Measurements from ENCODE around the gene PFKFB4. TPM values are rescaled to one million over a fixed set of nuclear protein-coding genes. Genes with fewer than 3 reads are reported as not detected.

PFKFB4 gene
- total and polyA plus RNA-seq, 2 of the 8 experiments (the other 6 are each of a cell fraction or from before 2014, with no cell fraction given): 10.7 to 20.1 TPM

GRCh38 chr3:48500656-48501055 is 55.9 kb downstream of the PFKFB4 start:
- Histone ChIP-seq H3K27me3 (replicated peaks in 1 of 4; ENCODE audit: control insufficient read depth in 3 of 4, extremely low read depth in 1 of 4, insufficient read depth in 3 of 4, low read length in 3 of 4) (peaks cover 0 to 3% (median 0%) of the 10 kb centered on the region in 4 experiments; a peak in 2 of 7 replicates), H4K8ac (ENCODE audit: extremely low read depth, insufficient read depth, low read length) (peak overlapping the region; percentile 8; the same call in 1 of the 2 replicates), H3K4me1 (replicated peaks in 1 of 4; ENCODE audit: control insufficient read depth in 3 of 4, insufficient read depth in 4 of 4, low read length in 3 of 4) (peaks cover 0 to 14% (median 10%) of the 10 kb centered on the region in 4 experiments; a peak in 6 of 7 replicates), H4K91ac (replicated peaks; ENCODE audit: insufficient read length, low read length) (no peak overlapping the region), H3K23ac (ENCODE audit: insufficient read length) (no peak overlapping the region), H3K23me2 (ENCODE audit: low read depth, low read length) (peaks cover 11% of the 10 kb centered on the region; the same call in 1 of the 2 replicates), H3K56ac (replicated peaks; ENCODE audit: insufficient read length, low read depth, low read length) (no peak overlapping the region), H3K79me1 (ENCODE audit: low read depth, low read length) (peaks cover 9% of the 10 kb centered on the region), H3K36me3 (ENCODE audit: control insufficient read depth in 2 of 4, insufficient read depth in 4 of 4, low read length in 3 of 4) (peaks cover 0 to 13% (median 5%) of the 10 kb centered on the region in 4 experiments; a peak in 4 of 8 replicates), H3K18ac (ENCODE audit: extremely low read depth, low read length) (no peak overlapping the region), H4K20me1 (replicated peaks in 1 of 2; ENCODE audit: control insufficient read depth in 1 of 2, insufficient read depth in 2 of 2, low read length in 2 of 2) (peaks cover 0 to 2% of the 10 kb centered on the region in 2 experiments), H3K9me3 (ENCODE audit: insufficient read depth in 2 of 2, low read depth in 1 of 2, low read length in 1 of 2) (no peaks in the 10 kb centered on the region), H2AK5ac (ENCODE audit: low read depth, low read length) (no peak overlapping the region), H3K4me3 (ENCODE audit: extremely low read depth in 1 of 4, insufficient read depth in 2 of 4, low read depth in 3 of 4, low read length in 4 of 4) (no peak overlapping the region), H4K5ac (ENCODE audit: insufficient read length, low read depth, low read length) (no peak overlapping the region), H2BK12ac (ENCODE audit: low read depth, low read length) (0 out of 2 replicates have a peak overlapping the region, but pooled peaks have one; percentile 2), H3K14ac (ENCODE audit: insufficient read length) (no peak overlapping the region), H3K27ac (ENCODE audit: low read depth, low read length) (0 out of 2 replicates have a peak overlapping the region, but pooled peaks have one; percentile 30), H3K4ac (replicated peaks; ENCODE audit: insufficient read length, low read depth, low read length) (no peak overlapping the region), H2BK120ac (replicated peaks; ENCODE audit: low read depth, low read length) (no peak overlapping the region), H3K9ac (replicated peaks in 1 of 4; ENCODE audit: extremely low read depth in 1 of 4, low read depth in 3 of 4, low read length in 3 of 4) (0 out of 7 replicates have a peak overlapping the region, but pooled peaks of 1 of the 4 experiments have one; percentile 3), H2BK15ac (ENCODE audit: low read length) (no peak overlapping the region), H3K4me2 (ENCODE audit: insufficient read depth in 1 of 2, low read depth in 2 of 2, low read length in 2 of 2) (no peak overlapping the region), H2BK20ac (ENCODE audit: low read length) (no peak overlapping the region), H2BK5ac (ENCODE audit: low read depth, low read length) (peak overlapping the region; percentile 18), H3K79me2 (ENCODE audit: control insufficient read depth in 1 of 2, insufficient read depth in 2 of 2, low read length in 2 of 2) (peaks cover 0 to 3% of the 10 kb centered on the region in 2 experiments; a peak in 1 of 4 replicates), H2AFZ (ENCODE audit: low read length) (no peak overlapping the region)
- 98% methylated on average over 5 of the region's 5 CpGs; no CpG with 5 or more reads in 1 of the 2 experiments for WGBS, 2 experiments (ENCODE audit: extremely low coverage in 1 of 2, insufficient coverage in 1 of 2, insufficient read length in 1 of 2, insufficient replicate concordance in 2 of 2, low coverage in 1 of 2, low lambda C conversion rate in 2 of 2, missing lambda C conversion rate in 1 of 2)
- ChIA-PET CTCF (ENCODE audit: partially characterized antibody) (interaction anchor here (1.0 to 2.1 kb wide), 6 partner anchors 25 to 135 kb away, joined by 3 to 10 read pairs (median 5); partner anchors contain the start of gene SLC26A6), POLR2A (ENCODE audit: partially characterized antibody) (interaction anchor here (0.7 to 2.7 kb wide), 4 partner anchors 27 to 56 kb away, joined by 3 to 20 read pairs (median 3); a partner anchor contains a TSS)
- peak in 1 of 2 experiments; percentile 42 for DNase-seq (ENCODE audit: low read depth in 1 of 2, low spot score in 2 of 2)
- FAIRE-seq: no peak
- TF ChIP-seq CTCF (IDR thresholded peaks at IDR 0.05; ENCODE audit: control extremely low read depth in 1 of 3, insufficient read depth in 1 of 3, low read depth in 1 of 3, low read length in 3 of 3) (no peak), EGR1 (IDR thresholded peaks at IDR 0.05; ENCODE audit: borderline replicate concordance, low read depth, low read length) (no peak), KDM1A (IDR thresholded peaks at IDR 0.05; ENCODE audit: borderline replicate concordance, low read length) (no peak), CREB1 (IDR thresholded peaks at IDR 0.05) (no peak), EP300 (IDR thresholded peaks at IDR 0.05; ENCODE audit: borderline replicate concordance in 1 of 2, low read depth in 2 of 2, low read length in 2 of 2) (no peak), SP1 (IDR thresholded peaks at IDR 0.05; ENCODE audit: low read depth, low read length) (no peak), NRF1 (IDR thresholded peaks at IDR 0.05; ENCODE audit: low read depth, low read length) (no peak), SIRT6 (IDR thresholded peaks at IDR 0.05; ENCODE audit: low read length) (no peak), RFX5 (IDR thresholded peaks at IDR 0.05; ENCODE audit: borderline replicate concordance, low read depth, low read length) (no peak), GTF2F1 (IDR thresholded peaks at IDR 0.05; ENCODE audit: borderline replicate concordance, low read depth, low read length) (no peak), BACH1 (IDR thresholded peaks at IDR 0.05; ENCODE audit: low read length) (no peak)

Measured in H1 (cell line).